ENCODE measurements around the gene CHN1. TPM values are rescaled to one million over a fixed set of nuclear protein-coding genes. Genes with fewer than 3 reads are reported as not detected.

CHN1 gene
- total RNA-seq, 4 donors from 2014 or later: 11.8 to 56.7 (median 18.1) TPM

DNA sequence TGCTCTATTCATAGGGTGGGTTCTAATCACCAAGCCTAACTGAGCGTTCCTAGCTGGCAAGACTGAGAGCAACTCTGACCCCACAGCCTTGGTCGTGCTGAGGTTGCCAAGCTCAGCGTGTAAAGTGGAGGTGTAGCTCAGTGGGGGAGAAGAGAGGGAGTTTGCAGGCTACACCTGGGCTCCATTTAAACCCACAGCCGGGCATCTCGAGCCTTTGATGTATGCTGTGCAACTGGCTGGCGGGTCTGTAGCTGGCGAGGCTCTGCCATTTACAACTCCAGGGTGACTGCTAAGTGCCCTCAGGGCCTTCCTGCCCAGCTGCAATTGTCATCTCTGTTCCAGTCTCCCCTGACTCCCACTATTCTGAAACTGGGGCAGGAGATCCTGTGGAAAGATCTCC, 220.9 kb downstream of the CHN1 start:
- intact Hi-C loops (cut with DNase I; ENCODE audit: low total_unique reads): no loop called here
- no peaks in the 10 kb centered on the region for H3K27me3 ChIP-seq

DNA sequence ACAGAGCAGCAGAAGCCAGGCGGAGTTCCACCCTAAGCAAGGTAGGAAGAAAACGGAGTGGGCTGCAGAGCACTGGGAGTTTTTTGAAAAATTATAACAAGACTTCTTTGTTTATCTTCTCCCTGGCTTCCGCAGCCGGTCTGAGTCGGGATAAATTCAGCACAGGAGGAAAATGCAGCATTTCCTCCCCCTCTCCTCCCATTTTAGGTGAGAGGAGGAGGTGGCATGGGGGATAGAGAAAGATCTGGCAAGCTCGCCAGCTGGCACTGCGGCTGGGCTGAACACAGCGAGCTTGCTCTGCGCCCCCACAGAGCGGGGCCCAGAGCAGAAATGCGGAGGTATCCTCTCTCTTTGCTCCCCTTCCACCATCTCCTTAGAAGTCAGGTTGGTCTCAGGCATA, 223.2 kb downstream of the CHN1 start:
- no peaks in the 10 kb centered on the region for H3K36me3 ChIP-seq
- no peak overlapping the region for H3K27ac ChIP-seq
- no peaks in the 10 kb centered on the region for H3K27me3 ChIP-seq
- H3K4me1 ChIP-seq: no peaks in the 10 kb centered on the region
- DNase-seq: no peak
- intact Hi-C loops (cut with DNase I; ENCODE audit: low total_unique reads): no loop called here
- no peak overlapping the region for H3K4me3 ChIP-seq
- H3K9me3 ChIP-seq: no peaks in the 10 kb centered on the region
- TF ChIP-seq, protein P1, sequence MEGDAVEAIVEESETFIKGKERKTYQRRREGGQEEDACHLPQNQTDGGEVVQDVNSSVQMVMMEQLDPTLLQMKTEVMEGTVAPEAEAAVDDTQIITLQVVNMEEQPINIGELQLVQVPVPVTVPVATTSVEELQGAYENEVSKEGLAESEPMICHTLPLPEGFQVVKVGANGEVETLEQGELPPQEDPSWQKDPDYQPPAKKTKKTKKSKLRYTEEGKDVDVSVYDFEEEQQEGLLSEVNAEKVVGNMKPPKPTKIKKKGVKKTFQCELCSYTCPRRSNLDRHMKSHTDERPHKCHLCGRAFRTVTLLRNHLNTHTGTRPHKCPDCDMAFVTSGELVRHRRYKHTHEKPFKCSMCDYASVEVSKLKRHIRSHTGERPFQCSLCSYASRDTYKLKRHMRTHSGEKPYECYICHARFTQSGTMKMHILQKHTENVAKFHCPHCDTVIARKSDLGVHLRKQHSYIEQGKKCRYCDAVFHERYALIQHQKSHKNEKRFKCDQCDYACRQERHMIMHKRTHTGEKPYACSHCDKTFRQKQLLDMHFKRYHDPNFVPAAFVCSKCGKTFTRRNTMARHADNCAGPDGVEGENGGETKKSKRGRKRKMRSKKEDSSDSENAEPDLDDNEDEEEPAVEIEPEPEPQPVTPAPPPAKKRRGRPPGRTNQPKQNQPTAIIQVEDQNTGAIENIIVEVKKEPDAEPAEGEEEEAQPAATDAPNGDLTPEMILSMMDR (IDR thresholded peaks at IDR 0.05): no peak
- TF ChIP-seq POLR2A (IDR thresholded peaks at IDR 0.05): no peak

More for the DNA sequence above, 220.9 kb downstream of the CHN1 start:
- H3K4me3 ChIP-seq: no peak overlapping the region
- no peak for DNase-seq
- H3K9me3 ChIP-seq: no peaks in the 10 kb centered on the region
- H3K4me1 ChIP-seq: no peaks in the 10 kb centered on the region
- TF ChIP-seq, protein P1 (IDR thresholded peaks at IDR 0.05): no peak
- TF ChIP-seq POLR2A (IDR thresholded peaks at IDR 0.05): no peak
- H3K27ac ChIP-seq: no peak overlapping the region
- H3K36me3 ChIP-seq: no peaks in the 10 kb centered on the region

DNA sequence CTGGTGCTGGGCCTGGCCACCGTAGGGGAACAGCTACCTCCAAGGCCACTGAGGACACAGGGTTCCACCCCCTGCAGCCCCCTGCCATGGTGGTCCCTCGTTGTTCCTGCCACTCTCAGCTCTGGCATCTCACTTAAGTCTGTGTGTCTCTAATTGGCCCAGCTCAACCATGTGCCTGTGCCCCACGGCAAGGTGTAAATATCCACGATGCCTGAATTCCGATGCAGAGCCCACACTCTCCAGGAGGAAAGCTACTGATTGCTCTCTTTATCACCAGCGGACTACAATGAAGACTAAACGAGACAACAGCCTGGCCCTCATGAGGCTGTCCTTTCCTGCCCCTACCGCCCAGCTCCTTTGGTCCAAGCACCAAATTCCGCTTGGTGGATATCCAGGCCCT, 223.9 kb downstream of the CHN1 start:
- no peaks in the 10 kb centered on the region for H3K27me3 ChIP-seq
- H3K27ac ChIP-seq: no peak overlapping the region
- H3K9me3 ChIP-seq: no peaks in the 10 kb centered on the region
- DNase-seq: no peak
- H3K4me3 ChIP-seq: no peak overlapping the region
- H3K36me3 ChIP-seq: no peaks in the 10 kb centered on the region
- intact Hi-C loops (cut with DNase I; ENCODE audit: low total_unique reads): no loop called here
- TF ChIP-seq, protein P1 (IDR thresholded peaks at IDR 0.05): no peak
- TF ChIP-seq POLR2A (IDR thresholded peaks at IDR 0.05): no peak
- no peaks in the 10 kb centered on the region for H3K4me1 ChIP-seq

DNA sequence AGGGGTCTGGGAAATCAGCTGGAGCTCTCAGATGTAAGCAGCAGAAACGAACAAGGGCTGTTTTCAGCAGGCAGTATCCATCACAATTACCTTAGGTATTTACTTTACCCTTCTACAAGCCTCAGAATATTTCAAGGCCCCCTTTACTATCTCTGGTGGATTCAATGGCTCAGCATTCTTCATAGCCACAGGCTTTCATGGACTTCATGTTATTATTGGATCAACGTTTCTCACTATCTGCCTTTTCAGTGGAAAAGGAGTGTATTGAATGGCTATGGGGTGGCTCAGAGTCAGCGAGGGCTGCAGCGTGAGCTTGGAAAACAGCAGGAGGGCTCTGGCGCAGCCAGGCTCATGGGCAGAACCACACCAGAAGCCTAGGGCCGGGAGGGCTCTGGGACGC, 224.3 kb downstream of the CHN1 start:
- H3K4me1 ChIP-seq: no peaks in the 10 kb centered on the region

DNA sequence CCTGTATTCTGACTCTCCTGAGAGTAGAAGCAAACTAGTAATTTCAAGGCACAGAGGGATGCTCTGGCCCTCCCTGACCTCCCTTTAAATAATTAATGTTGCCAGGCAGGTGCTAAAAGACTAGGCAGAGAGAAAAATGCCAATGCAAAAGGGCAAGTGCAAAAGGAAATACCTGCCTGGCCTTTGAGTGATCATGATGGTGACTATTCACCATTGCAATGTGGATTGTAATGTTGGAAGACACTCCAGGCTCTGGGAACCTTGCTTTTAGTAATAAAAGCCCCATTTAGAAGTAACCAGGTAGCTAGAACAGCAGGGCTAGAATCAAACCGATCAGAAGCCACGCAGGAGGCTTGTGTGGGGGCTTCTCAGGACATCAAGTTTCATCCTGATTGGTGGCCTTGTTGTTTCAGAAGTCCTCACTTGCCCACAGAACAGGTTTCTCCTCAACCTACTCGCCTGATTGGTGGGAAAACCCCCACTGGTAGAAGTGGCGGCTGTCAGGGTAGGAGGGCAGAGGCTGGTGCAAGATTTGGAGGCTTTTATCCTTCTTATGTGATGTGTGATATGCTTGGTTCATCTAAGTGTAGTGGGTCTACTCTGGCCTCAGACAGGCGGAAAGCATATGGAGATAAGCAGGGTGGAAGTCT, 224.9 kb downstream of the CHN1 start:
- no peaks in the 10 kb centered on the region for H3K27me3 ChIP-seq
- no peaks in the 10 kb centered on the region for H3K4me1 ChIP-seq
- no peak overlapping the region for H3K27ac ChIP-seq
- DNase-seq: no peak
- no peak overlapping the region for H3K4me3 ChIP-seq
- no peaks in the 10 kb centered on the region for H3K9me3 ChIP-seq
- intact Hi-C loops (cut with DNase I; ENCODE audit: low total_unique reads): no loop called here
- TF ChIP-seq, protein P1 (IDR thresholded peaks at IDR 0.05): no peak
- TF ChIP-seq POLR2A (IDR thresholded peaks at IDR 0.05): no peak
- H3K36me3 ChIP-seq: no peaks in the 10 kb centered on the region

More for the DNA sequence above, 224.3 kb downstream of the CHN1 start:
- DNase-seq: no peak
- Histone ChIP-seq H3K4me3 (no peak overlapping the region), H3K27ac (no peak overlapping the region), H3K36me3 (no peaks in the 10 kb centered on the region), H3K27me3 (no peaks in the 10 kb centered on the region), H3K9me3 (no peaks in the 10 kb centered on the region)
- intact Hi-C loops (cut with DNase I; ENCODE audit: low total_unique reads): no loop called here
- TF ChIP-seq POLR2A (IDR thresholded peaks at IDR 0.05): no peak
- TF ChIP-seq, protein P1 (IDR thresholded peaks at IDR 0.05): no peak
